PC-3 (cell line): ENCODE measurements around the gene MRPL14. TPM values are rescaled to one million over a fixed set of nuclear protein-coding genes. Genes with fewer than 3 reads are reported as not detected.
A peak's percentile ranks its signal among the peaks of the same experiment; 100 is the strongest.

Source experiments
- ATAC-seq: fragments of 200-7000 bp; cut with Tn5 transposase; 2 replicates; pipeline ENCODE4 v1.9.1; 2020; ENCODE audit warnings: mild to moderate bottlenecking, moderate library complexity
- BruUV-seq: library from RNA; stranded (reverse); fragments of 400-500 nt; replicated peaks from 2 replicates; lab custom pipeline; 2021; lab: Mats Ljungman, UMichigan
- CTCF ChIA-PET: fragments of 300-600 bp; sonication (Branson Sonifier 250); formaldehyde crosslinking; loops from one replicate; lab custom pipeline; 2022; ENCODE audit warnings: antibody characterized with exemption; lab: Charles Lee
- POLR2A ChIA-PET: fragments of 300-600 bp; sonication (Branson Sonifier 250); formaldehyde crosslinking; loops from one replicate; lab custom pipeline; 2022; ENCODE audit warnings: antibody characterized with exemption; ENCODE audit not compliant: unreplicated experiment; lab: Charles Lee
- DNase-seq: peaks from one replicate; pipeline ENCODE4 v3.0.0-alpha.2; 2015
- H2AFZ ChIP-seq: fragments of 300-600 bp; sonication (generic); 2 replicates; pipeline ENCODE4 v1.6.0; 2016; ENCODE audit warnings: antibody characterized with exemption, low read length
- H3F3A ChIP-seq: fragments of 300-600 bp; sonication (generic); one replicate; pipeline ENCODE4 v1.6.0; 2017; ENCODE audit warnings: antibody characterized with exemption, low read length, control low read depth, mild to moderate bottlenecking; ENCODE audit not compliant: unreplicated experiment
- H3K27ac ChIP-seq: fragments of 300-600 bp; sonication (generic); 2 replicates; pipeline ENCODE4 v1.5.1; 2016; ENCODE audit warnings: mild to moderate bottlenecking, low read length
- H3K27me3 ChIP-seq: fragments of 300-600 bp; sonication (generic); 2 replicates; pipeline ENCODE4 v1.6.1; 2016; ENCODE audit warnings: low read length, mixed read lengths
- H3K36me3 ChIP-seq: fragments of 300-600 bp; sonication (generic); 2 replicates; pipeline ENCODE4 v1.6.1; 2016; ENCODE audit warnings: low read depth, mixed run types, low read length, mixed read lengths
- H3K4me1 ChIP-seq: fragments of 300-600 bp; sonication (generic); 2 replicates; pipeline ENCODE4 v1.5.1; 2016; ENCODE audit warnings: low read length; ENCODE audit not compliant: insufficient read depth
- H3K4me2 ChIP-seq: fragments of 300-600 bp; sonication (generic); 2 replicates; pipeline ENCODE4 v1.6.0; 2016; ENCODE audit warnings: low read length
- H3K4me3 ChIP-seq: fragments of 300-600 bp; sonication (generic); 2 replicates; pipeline ENCODE4 v1.5.1; 2016; ENCODE audit warnings: mild to moderate bottlenecking, low read length, mixed read lengths
- H3K79me2 ChIP-seq: fragments of 300-600 bp; sonication (generic); 2 replicates; pipeline ENCODE4 v1.6.1; 2017; ENCODE audit warnings: low read length, mixed read lengths
- H3K9ac ChIP-seq: fragments of 300-600 bp; sonication (generic); 2 replicates; pipeline ENCODE4 v1.6.0; 2016; ENCODE audit warnings: mild to moderate bottlenecking, low read length
- H3K9me2 ChIP-seq: fragments of 300-600 bp; sonication (generic); replicated peaks from 2 replicates; pipeline ENCODE4 v1.6.1; 2016; ENCODE audit warnings: mixed run types, low read length, mixed read lengths
- H3K9me3 ChIP-seq: fragments of 300-600 bp; sonication (generic); 2 replicates; pipeline ENCODE4 v1.6.1; 2016; ENCODE audit warnings: low read length, mixed read lengths
- H4K20me1 ChIP-seq: fragments of 300-600 bp; sonication (generic); 2 replicates; pipeline ENCODE4 v1.6.1; 2016; ENCODE audit warnings: low read length, mixed read lengths
- EZH2 ChIP-seq: fragments of 300-600 bp; sonication (generic); IDR thresholded peaks from one replicate; pipeline ENCODE4 v1.6.1; 2017; ENCODE audit warnings: antibody characterized with exemption, mild to moderate bottlenecking, low read length; ENCODE audit not compliant: unreplicated experiment
- EZH2phosphoT487 ChIP-seq: fragments of 300-600 bp; sonication (generic); IDR thresholded peaks from 2 replicates; pipeline ENCODE4 v1.6.1; 2018; ENCODE audit warnings: mild to moderate bottlenecking, antibody characterized with exemption, low read length, borderline replicate concordance
- intact Hi-C: fragments of 100-400 bp; cut with micrococcal nuclease; formaldehyde crosslinking; loops from 2 replicates; pipeline ENCODE4 v1.9.0; 2023
- total RNA-seq: library from RNA; depleted of rRNA; stranded (reverse); fragments of >200 nt; gene quantifications from 2 replicates; pipeline ENCODE4 v1.2.3, GENCODE V29; 2014
- TF ChIP-seq, protein P1 (sequence below): fragments of 300-600 bp; sonication (generic); conservative IDR thresholded peaks from 2 replicates; pipeline ENCODE4 v1.5.1; 2017; ENCODE audit warnings: antibody characterized with exemption, low read depth, mild to moderate bottlenecking, low read length

MRPL14 gene
- total RNA-seq, 1 experiment from 2014 or later: 192 TPM

GRCh38 chr6:44113414-44113813 lies 13.8 kb downstream of the MRPL14 start:
- Histone ChIP-seq H3K9ac (no peak overlapping the region), H3K4me1 (peaks cover 37% of the 10 kb centered on the region), H3K9me2 (no peaks in the 10 kb centered on the region), H3K4me2 (no peak overlapping the region), H3K27me3 (no peaks in the 10 kb centered on the region), H2AFZ (no peak overlapping the region), H4K20me1 (no peaks in the 10 kb centered on the region), H3K9me3 (no peaks in the 10 kb centered on the region), H3F3A (peaks cover 14% of the 10 kb centered on the region), H3K27ac (no peak overlapping the region), H3K4me3 (no peak overlapping the region), H3K36me3 (peaks cover 57% of the 10 kb centered on the region), H3K79me2 (peaks cover 94% of the 10 kb centered on the region)
- no peak for DNase-seq
- TF ChIP-seq, protein P1, sequence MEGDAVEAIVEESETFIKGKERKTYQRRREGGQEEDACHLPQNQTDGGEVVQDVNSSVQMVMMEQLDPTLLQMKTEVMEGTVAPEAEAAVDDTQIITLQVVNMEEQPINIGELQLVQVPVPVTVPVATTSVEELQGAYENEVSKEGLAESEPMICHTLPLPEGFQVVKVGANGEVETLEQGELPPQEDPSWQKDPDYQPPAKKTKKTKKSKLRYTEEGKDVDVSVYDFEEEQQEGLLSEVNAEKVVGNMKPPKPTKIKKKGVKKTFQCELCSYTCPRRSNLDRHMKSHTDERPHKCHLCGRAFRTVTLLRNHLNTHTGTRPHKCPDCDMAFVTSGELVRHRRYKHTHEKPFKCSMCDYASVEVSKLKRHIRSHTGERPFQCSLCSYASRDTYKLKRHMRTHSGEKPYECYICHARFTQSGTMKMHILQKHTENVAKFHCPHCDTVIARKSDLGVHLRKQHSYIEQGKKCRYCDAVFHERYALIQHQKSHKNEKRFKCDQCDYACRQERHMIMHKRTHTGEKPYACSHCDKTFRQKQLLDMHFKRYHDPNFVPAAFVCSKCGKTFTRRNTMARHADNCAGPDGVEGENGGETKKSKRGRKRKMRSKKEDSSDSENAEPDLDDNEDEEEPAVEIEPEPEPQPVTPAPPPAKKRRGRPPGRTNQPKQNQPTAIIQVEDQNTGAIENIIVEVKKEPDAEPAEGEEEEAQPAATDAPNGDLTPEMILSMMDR: peak; percentile 42; the same call in 1 of the 2 replicates
- TF ChIP-seq EZH2phosphoT487: no peak
- intact Hi-C loops: no loop called here
- ChIA-PET POLR2A (no interaction called here), CTCF (no interaction called here)
- ATAC-seq: no peak
- BruUV-seq: no TSS peak

DNA sequence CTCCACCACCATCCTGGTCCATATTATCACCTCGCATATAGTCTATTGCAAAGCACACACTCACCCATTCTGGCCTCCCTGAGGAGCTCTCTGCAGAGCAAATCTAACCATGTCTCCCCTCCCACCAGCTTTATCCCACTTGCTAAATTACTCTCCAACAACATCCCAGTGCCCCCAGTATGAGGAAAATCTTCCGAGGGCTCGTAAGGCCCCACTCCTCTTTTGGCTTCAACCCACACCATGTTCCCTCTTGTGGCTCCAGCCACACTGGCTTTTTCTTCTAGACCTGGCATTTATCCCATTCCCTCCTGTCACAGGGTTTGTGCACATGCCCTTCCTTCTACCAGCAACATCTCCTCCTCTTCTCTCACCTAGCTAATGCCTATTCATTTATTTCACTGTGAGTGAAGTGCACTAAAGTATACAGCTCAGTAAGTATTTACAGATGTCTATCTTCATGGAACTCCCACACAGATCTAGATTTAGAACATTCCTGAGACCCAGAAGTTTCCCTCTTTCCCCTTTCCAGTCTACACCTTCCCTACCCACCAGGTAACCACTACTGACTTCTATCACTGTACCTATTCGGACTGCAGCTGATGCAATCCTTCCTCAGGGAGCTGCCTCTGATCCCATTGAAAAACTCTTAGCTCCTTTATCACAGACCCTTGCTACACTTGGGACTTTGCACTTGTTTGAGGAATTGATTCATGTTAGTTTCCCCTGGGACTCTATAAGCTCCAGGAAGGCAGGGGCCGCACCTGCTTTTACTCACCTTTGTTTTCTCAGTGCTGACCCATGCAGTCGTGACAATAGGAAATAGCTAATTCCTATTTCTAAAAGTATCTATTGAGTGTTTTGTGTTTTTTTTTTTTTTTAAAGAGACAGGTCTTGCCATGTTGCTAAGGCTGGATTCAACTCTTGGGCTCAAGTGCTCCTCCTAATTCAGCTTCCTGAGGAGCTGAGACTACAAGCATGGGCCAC lies 15.5 kb downstream of the MRPL14 start:
- no peaks in the 10 kb centered on the region for H3K27me3 ChIP-seq
- H3K4me2 ChIP-seq: no peak overlapping the region
- ChIA-PET POLR2A (interaction anchor here (0.5 kb wide), 1 partner anchor 145 kb away, joined by 5 read pairs; no protein-coding TSS in a partner anchor), CTCF (interaction anchor here (0.7 kb wide), 1 partner anchor 38 kb away, joined by 3 read pairs; no protein-coding TSS in a partner anchor)
- no peak overlapping the region for H3K9ac ChIP-seq
- intact Hi-C loops: no loop called here
- peaks cover 6% of the 10 kb centered on the region for H3F3A ChIP-seq
- H3K4me1 ChIP-seq: peaks cover 20% of the 10 kb centered on the region
- H3K79me2 ChIP-seq: peaks cover 91% of the 10 kb centered on the region
- H3K36me3 ChIP-seq: peaks cover 69% of the 10 kb centered on the region
- no peak overlapping the region for H3K4me3 ChIP-seq
- no peaks in the 10 kb centered on the region for H3K9me2 ChIP-seq
- H4K20me1 ChIP-seq: no peaks in the 10 kb centered on the region
- TF ChIP-seq EZH2 (no peak), EZH2phosphoT487 (no peak)
- TF ChIP-seq, protein P1: no peak
- H3K9me3 ChIP-seq: no peaks in the 10 kb centered on the region
- no peak overlapping the region for H2AFZ ChIP-seq
- BruUV-seq: no TSS peak
- no peak for DNase-seq
- ATAC-seq: no peak
- no peak overlapping the region for H3K27ac ChIP-seq

- no peaks in the 10 kb centered on the region for H4K20me1 ChIP-seq
- no peaks in the 10 kb centered on the region for H3K9me2 ChIP-seq
- no peaks in the 10 kb centered on the region for H3F3A ChIP-seq
- intact Hi-C loops: no loop called here
- no peaks in the 10 kb centered on the region for H3K9me3 ChIP-seq
- H3K27ac ChIP-seq: no peak overlapping the region
- H3K9ac ChIP-seq: no peak overlapping the region
- peaks cover 13% of the 10 kb centered on the region for H3K4me1 ChIP-seq
- no peak overlapping the region for H3K4me3 ChIP-seq
- POLR2A ChIA-PET: no interaction called here
- H2AFZ ChIP-seq: no peak overlapping the region
- H3K4me2 ChIP-seq: no peak overlapping the region
- no peak for DNase-seq
- BruUV-seq: no TSS peak
- H3K79me2 ChIP-seq: peaks cover 90% of the 10 kb centered on the region
- ATAC-seq: no peak
- H3K27me3 ChIP-seq: no peaks in the 10 kb centered on the region
- TF ChIP-seq EZH2: no peak
- no peak for TF ChIP-seq EZH2phosphoT487
- TF ChIP-seq, protein P1: no peak
- H3K36me3 ChIP-seq: peaks cover 75% of the 10 kb centered on the region
- CTCF ChIA-PET: no interaction called here
These were observed 16.3 kb downstream of the MRPL14 start for GRCh38 chr6:44110966-44111365.
